Ishikawa (cell line): ENCODE data around the gene LGI1.

Source experiments
- CEBPB ChIP-seq: IDR thresholded peaks from 2 replicates; pipeline ENCODE4 v1.6.1; 2012
- CREB1 ChIP-seq: IDR thresholded peaks from 2 replicates; pipeline ENCODE4 v1.6.1; 2012; ENCODE audit warnings: low read depth
- EGR1 ChIP-seq: IDR thresholded peaks from 2 replicates; pipeline ENCODE4 v1.6.1; 2012
- EP300 ChIP-seq: IDR thresholded peaks from 2 replicates; pipeline ENCODE4 v1.6.1; 2012; ENCODE audit warnings: borderline replicate concordance
- FOXM1 ChIP-seq: IDR thresholded peaks from 2 replicates; pipeline ENCODE4 v1.6.1; 2012; ENCODE audit warnings: low read depth, borderline replicate concordance
- MAX ChIP-seq: IDR thresholded peaks from 2 replicates; pipeline ENCODE4 v1.6.1; 2012
- NFIC ChIP-seq: IDR thresholded peaks from 2 replicates; pipeline ENCODE4 v1.6.1; 2012
- RAD21 ChIP-seq: IDR thresholded peaks from 2 replicates; pipeline ENCODE4 v1.6.1; 2012; ENCODE audit warnings: low read depth
- REST ChIP-seq: IDR thresholded peaks from 2 replicates; pipeline ENCODE4 v1.6.1; 2012; ENCODE audit warnings: low read depth, mild to moderate bottlenecking
- TAF1 ChIP-seq: IDR thresholded peaks from 2 replicates; pipeline ENCODE4 v1.6.1; 2012; ENCODE audit warnings: low read depth, mild to moderate bottlenecking
- TCF12 ChIP-seq: IDR thresholded peaks from 2 replicates; pipeline ENCODE4 v1.6.1; 2012; ENCODE audit warnings: low read depth
- TEAD4 ChIP-seq: IDR thresholded peaks from 2 replicates; pipeline ENCODE4 v1.6.1; 2012
- YY1 ChIP-seq: IDR thresholded peaks from 2 replicates; pipeline ENCODE4 v1.6.1; 2012; ENCODE audit warnings: low read depth
- ZBTB7A ChIP-seq: IDR thresholded peaks from 2 replicates; pipeline ENCODE4 v1.6.1; 2012; ENCODE audit warnings: low read depth
- TF ChIP-seq, protein P1 (sequence below): IDR thresholded peaks from 2 replicates; pipeline ENCODE4 v1.6.1; 2012

LGI1 gene

DNA sequence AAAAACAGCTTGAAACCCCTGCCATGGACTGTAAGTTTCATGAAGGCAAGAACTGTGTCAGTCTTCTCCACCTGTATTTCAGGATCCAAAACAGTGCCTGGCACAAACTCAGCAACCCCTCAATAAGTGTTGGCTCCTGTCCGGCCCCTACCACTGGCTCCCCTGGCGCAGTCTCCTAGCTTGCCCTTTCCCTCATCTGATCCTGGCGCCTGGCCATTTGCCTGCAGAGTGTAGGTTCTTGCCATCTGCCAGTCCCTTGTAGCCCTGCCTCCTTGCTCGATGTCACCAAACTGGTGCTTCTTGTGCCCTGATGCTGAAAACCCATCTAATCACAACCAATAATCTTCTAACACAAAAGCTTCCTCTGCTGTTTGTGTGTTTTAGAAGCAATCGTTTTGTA, 60.4 kb downstream of the LGI1 start:
- TF ChIP-seq NFIC (no peak), MAX (no peak), TAF1 (no peak), RAD21 (no peak), TEAD4 (no peak), ZBTB7A (no peak), YY1 (no peak), CEBPB (no peak), FOXM1 (no peak), TCF12 (no peak), REST (no peak), EGR1 (no peak), CREB1 (no peak), EP300 (no peak)
- TF ChIP-seq, protein P1, sequence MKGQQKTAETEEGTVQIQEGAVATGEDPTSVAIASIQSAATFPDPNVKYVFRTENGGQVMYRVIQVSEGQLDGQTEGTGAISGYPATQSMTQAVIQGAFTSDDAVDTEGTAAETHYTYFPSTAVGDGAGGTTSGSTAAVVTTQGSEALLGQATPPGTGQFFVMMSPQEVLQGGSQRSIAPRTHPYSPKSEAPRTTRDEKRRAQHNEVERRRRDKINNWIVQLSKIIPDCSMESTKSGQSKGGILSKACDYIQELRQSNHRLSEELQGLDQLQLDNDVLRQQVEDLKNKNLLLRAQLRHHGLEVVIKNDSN = no peak

DNA sequence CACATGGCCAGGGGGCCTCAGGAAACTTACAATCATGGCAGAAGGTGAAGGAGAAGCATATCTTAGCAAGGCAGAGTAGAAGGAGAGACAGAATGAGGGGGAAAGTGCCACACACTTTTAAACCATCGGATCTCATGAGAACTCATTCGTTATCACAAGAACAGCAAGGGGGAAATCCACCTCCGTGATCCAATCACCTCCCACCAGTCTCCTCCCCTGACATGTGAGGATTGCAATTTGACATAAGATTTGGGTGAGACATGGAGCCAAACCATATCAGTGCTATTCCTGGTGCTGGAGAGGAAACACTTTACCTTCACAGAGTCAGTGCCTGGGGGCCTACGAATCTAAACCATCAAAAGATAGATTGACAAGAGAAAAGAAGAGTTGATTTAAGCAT, 61.8 kb downstream of the LGI1 start:
- TF ChIP-seq TEAD4 (no peak), RAD21 (no peak), MAX (no peak), CREB1 (no peak), YY1 (no peak), CEBPB (no peak), NFIC (no peak), EP300 (no peak), TAF1 (no peak), REST (no peak), ZBTB7A (no peak)
- TF ChIP-seq, protein P1 = no peak

- TF ChIP-seq REST (no peak), TAF1 (no peak), TEAD4 (no peak; the same call in 1 of the 2 replicates), CEBPB (no peak), YY1 (no peak), EGR1 (no peak), NFIC (no peak), EP300 (no peak), MAX (no peak), CREB1 (no peak), RAD21 (no peak), ZBTB7A (no peak)
- TF ChIP-seq, protein P1 = no peak
Measured at GRCh38 chr10:93820434-93820833, 62.7 kb downstream of the LGI1 start.

- TF ChIP-seq RAD21 = peak; percentile 85
- no peak for TF ChIP-seq TCF12
- TF ChIP-seq ZBTB7A = no peak
Measured at GRCh38 chr10:93821051-93821772, 63.5 kb downstream of the LGI1 start.
